HEK293T (cell line): Measurements from ENCODE around the gene MAST4.
"Not testable (repeated sequence)": the region's sequence is repeated elsewhere in the genome, so short reads cannot be mapped to it uniquely, and the experiment has no call there.

Experiments
- CTCF ChIA-PET: fragments of 350-600 bp; formaldehyde crosslinking; extraction: SDS; loops from one replicate; lab custom pipeline; 2021; ENCODE audit warnings: antibody characterized with exemption, inconsistent platforms; lab: Yijun Ruan, JAX
- POLR2A ChIA-PET: fragments of 350-600 bp; formaldehyde crosslinking; extraction: SDS; loops from one replicate; lab custom pipeline; 2020; ENCODE audit warnings: antibody characterized with exemption, inconsistent platforms; lab: Yijun Ruan, JAX
- DNase-seq: peaks from one replicate; pipeline ENCODE4 v3.0.0; 2012; ENCODE audit warnings: mixed read lengths; ENCODE audit errors: extremely low spot score
- ARNT ChIP-seq: fragments of 450-650 bp; IDR thresholded peaks from 2 replicates; pipeline ENCODE4 v1.6.1; 2017; ENCODE audit warnings: mild to moderate bottlenecking
- BHLHE40 ChIP-seq: fragments of 450-650 bp; IDR thresholded peaks from 2 replicates; pipeline ENCODE4 v1.6.1; 2016; ENCODE audit warnings: mild to moderate bottlenecking, moderate library complexity, borderline replicate concordance
- CTBP1 ChIP-seq: fragments of 450-650 bp; IDR thresholded peaks from 2 replicates; pipeline ENCODE4 v1.6.1; 2016; ENCODE audit warnings: borderline replicate concordance
- ELF4 ChIP-seq: fragments of 450-650 bp; IDR thresholded peaks from 2 replicates; pipeline ENCODE4 v1.6.1; 2017; ENCODE audit warnings: antibody characterized with exemption
- FOXA1 ChIP-seq: fragments of 450-650 bp; IDR thresholded peaks from 2 replicates; pipeline ENCODE4 v1.6.1; 2016; ENCODE audit warnings: mild to moderate bottlenecking
- FOXK2 ChIP-seq: fragments of 450-650 bp; IDR thresholded peaks from 2 replicates; pipeline ENCODE4 v1.6.1; 2016; ENCODE audit warnings: mild to moderate bottlenecking
- FOXM1 ChIP-seq: fragments of 450-650 bp; IDR thresholded peaks from 2 replicates; pipeline ENCODE4 v1.6.1; 2017; ENCODE audit warnings: mild to moderate bottlenecking, borderline replicate concordance
- HDGF ChIP-seq: fragments of 450-650 bp; IDR thresholded peaks from 2 replicates; pipeline ENCODE4 v1.6.1; 2017; ENCODE audit warnings: antibody characterized with exemption, borderline replicate concordance
- L3MBTL2 ChIP-seq: fragments of 450-650 bp; conservative IDR thresholded peaks from 2 replicates; pipeline ENCODE4 v1.6.1; 2016; ENCODE audit warnings: mild to moderate bottlenecking
- LEF1 ChIP-seq: fragments of 450-650 bp; IDR thresholded peaks from 2 replicates; pipeline ENCODE4 v1.6.1; 2017; ENCODE audit warnings: mild to moderate bottlenecking, borderline replicate concordance
- NFRKB ChIP-seq: fragments of 450-650 bp; IDR thresholded peaks from 2 replicates; pipeline ENCODE4 v1.6.1; 2016; ENCODE audit warnings: mild to moderate bottlenecking, moderate library complexity
- SP1 ChIP-seq: fragments of 450-650 bp; IDR thresholded peaks from 2 replicates; pipeline ENCODE4 v1.6.1; 2017
- SUZ12 ChIP-seq: fragments of 450-650 bp; IDR thresholded peaks from 2 replicates; pipeline ENCODE4 v1.6.1; 2016; ENCODE audit warnings: mild to moderate bottlenecking
- TARDBP ChIP-seq: fragments of 450-650 bp; IDR thresholded peaks from 2 replicates; pipeline ENCODE4 v1.6.1; 2016
- ZNF384 ChIP-seq: fragments of 450-650 bp; IDR thresholded peaks from 2 replicates; pipeline ENCODE4 v1.6.1; 2016
- TF ChIP-seq, protein P1 (sequence below): fragments of 450-650 bp; IDR thresholded peaks from 2 replicates; pipeline ENCODE4 v1.6.1; 2016

The MAST4 gene

DNA sequence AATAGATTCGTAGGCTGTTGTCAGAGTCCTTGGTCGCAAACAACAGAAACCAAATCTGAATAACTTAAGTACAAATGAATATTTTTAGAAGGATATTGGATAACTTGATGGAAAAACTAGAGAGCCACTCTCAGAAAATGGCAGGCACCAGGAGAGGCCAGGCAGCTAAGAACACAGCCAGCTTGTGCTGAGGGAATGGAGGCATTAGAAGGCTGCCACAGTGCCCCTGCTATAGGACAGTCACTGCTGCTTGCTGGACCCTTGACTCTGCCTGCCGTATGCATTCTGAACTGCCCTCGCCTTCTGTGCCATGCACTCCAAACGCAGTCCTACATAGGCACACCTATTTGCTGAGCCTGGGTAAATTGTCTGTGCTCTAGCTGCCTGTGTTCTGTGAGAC lies 78.6 kb downstream of the MAST4 start:
- POLR2A ChIA-PET = no interaction called here

GRCh38 chr5:66675406-66675805 lies 79.2 kb downstream of the MAST4 start:
- DNase-seq = no peak
- POLR2A ChIA-PET = no interaction called here
- CTCF ChIA-PET = no interaction called here
- no peak for TF ChIP-seq ZNF384
- TF ChIP-seq SUZ12 = no peak
- TF ChIP-seq FOXA1 = no peak
- no peak for TF ChIP-seq TARDBP
- no peak for TF ChIP-seq L3MBTL2
- no peak for TF ChIP-seq BHLHE40
- TF ChIP-seq LEF1 = no peak
- no peak for TF ChIP-seq CTBP1

More for the DNA sequence above, 78.6 kb downstream of the MAST4 start:
- TF ChIP-seq BHLHE40 (no peak), FOXM1 (no peak), ARNT (no peak), FOXK2 (no peak), FOXA1 (no peak), SUZ12 (no peak)
- TF ChIP-seq, protein P1, sequence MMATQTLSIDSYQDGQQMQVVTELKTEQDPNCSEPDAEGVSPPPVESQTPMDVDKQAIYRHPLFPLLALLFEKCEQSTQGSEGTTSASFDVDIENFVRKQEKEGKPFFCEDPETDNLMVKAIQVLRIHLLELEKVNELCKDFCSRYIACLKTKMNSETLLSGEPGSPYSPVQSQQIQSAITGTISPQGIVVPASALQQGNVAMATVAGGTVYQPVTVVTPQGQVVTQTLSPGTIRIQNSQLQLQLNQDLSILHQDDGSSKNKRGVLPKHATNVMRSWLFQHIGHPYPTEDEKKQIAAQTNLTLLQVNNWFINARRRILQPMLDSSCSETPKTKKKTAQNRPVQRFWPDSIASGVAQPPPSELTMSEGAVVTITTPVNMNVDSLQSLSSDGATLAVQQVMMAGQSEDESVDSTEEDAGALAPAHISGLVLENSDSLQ = no peak
- no peak for DNase-seq
- CTCF ChIA-PET = no interaction called here

DNA sequence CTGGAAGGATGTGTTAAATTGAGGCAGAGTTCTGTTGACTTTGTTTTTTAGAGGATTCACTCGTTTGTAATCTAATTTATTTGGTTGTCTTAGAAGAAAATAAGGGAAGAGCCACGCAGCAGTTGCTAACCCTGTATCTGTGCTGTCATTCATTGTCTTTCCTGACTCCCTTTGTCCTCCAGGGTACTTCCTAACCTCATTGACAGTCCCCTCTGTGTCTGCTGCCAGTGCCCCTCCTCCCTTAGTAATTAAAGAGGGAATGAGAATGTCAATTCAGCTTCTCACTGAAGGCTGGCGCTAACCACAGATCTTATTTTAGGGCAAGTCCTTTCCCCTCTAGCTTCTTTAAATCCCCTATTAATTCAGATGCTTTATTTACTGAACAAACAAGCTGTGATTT lies 84.0 kb downstream of the MAST4 start:
- no peak for DNase-seq
- CTCF ChIA-PET = interaction anchor here (0.9 kb wide), 1 partner anchor 18 kb away, joined by 3 read pairs; no protein-coding TSS in a partner anchor
- POLR2A ChIA-PET = no interaction called here
- no peak for TF ChIP-seq FOXK2
- no peak for TF ChIP-seq NFRKB
- no peak for TF ChIP-seq FOXM1
- TF ChIP-seq ZNF384 = no peak
- no peak for TF ChIP-seq CTBP1
- TF ChIP-seq ELF4 = no peak
- no peak for TF ChIP-seq ARNT
- no peak for TF ChIP-seq FOXA1
- no peak for TF ChIP-seq LEF1
- TF ChIP-seq, protein P1 = no peak
- no peak for TF ChIP-seq SUZ12
- TF ChIP-seq SP1 = no peak
- no peak for TF ChIP-seq TARDBP
- TF ChIP-seq HDGF = no peak

DNA sequence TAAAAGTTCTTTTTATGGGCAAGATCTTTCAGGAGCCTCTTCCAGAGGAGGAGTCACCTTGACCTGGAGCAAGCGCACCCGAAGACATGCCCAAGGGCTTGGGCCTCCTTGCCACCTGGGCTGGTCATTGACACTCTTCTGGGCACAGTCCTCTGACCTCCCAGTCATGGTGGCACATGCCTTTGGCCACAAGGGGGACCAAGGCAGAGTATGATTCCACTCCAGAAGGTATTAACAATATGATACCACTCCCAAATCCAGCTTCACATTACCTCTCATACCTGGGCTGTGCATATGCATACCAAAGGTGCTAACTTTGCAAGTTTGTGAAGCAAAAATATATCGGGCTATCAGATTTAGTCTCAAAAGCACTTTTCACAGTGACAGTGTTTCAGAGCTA lies 84.6 kb downstream of the MAST4 start:
- ChIA-PET CTCF (interaction anchor here (0.9 kb wide), 1 partner anchor 18 kb away, joined by 3 read pairs; no protein-coding TSS in a partner anchor), POLR2A (no interaction called here)
- TF ChIP-seq CTBP1 (no peak), ZNF384 (no peak), FOXK2 (no peak), SP1 (no peak), L3MBTL2 (no peak), TARDBP (no peak), ARNT (no peak), FOXA1 (no peak), NFRKB (no peak), BHLHE40 (no peak), SUZ12 (no peak), ELF4 (no peak)
- TF ChIP-seq, protein P1 = no peak
- DNase-seq = no peak

GRCh38 chr5:66684663-66685062 lies 88.5 kb downstream of the MAST4 start:
- TF ChIP-seq ZNF384 (no peak), HDGF (no peak), FOXM1 (no peak), FOXK2 (no peak), SUZ12 (no peak), ELF4 (no peak), L3MBTL2 (no peak), SP1 (no peak), TARDBP (no peak)
- ChIA-PET CTCF (no interaction called here), POLR2A (no interaction called here)
- no peak for DNase-seq

- ChIA-PET POLR2A (no interaction called here), CTCF (no interaction called here)
- no peak for DNase-seq
- no peak for TF ChIP-seq BHLHE40
- TF ChIP-seq SUZ12 = no peak
These were observed 93.5 kb downstream of the MAST4 start for GRCh38 chr5:66689522-66690220.

GRCh38 chr5:66694036-66694435 lies 97.8 kb downstream of the MAST4 start:
- no peak for DNase-seq
- ChIA-PET CTCF (no interaction called here), POLR2A (no interaction called here)
- TF ChIP-seq BHLHE40 (no peak), CTBP1 (no peak), L3MBTL2 (no peak), FOXM1 (no peak), LEF1 (no peak), SUZ12 (no peak), HDGF (no peak), ARNT (no peak), FOXA1 (no peak), ELF4 (no peak), TARDBP (no peak), SP1 (no peak), ZNF384 (no peak), NFRKB (no peak), FOXK2 (no peak)
- TF ChIP-seq, protein P1 = no peak

DNA sequence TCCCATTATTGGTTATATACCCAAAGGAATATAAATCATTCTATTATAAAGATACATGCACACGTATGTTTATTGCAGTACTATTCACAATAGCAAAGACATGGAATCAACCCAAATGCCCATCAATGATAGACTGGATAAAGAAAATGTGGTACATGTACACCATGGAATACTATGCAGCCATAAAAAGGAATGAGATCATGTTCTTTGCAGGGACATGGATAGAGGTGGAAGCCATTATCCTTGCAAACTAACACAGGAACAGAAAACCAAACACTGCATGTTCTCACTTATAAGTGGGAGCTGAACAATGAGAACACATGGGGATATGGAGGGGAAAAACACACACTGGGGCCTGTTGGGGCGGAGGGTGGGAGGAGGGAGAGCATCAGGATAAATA lies 99.6 kb downstream of the MAST4 start:
- CTCF ChIA-PET, DNase-seq, POLR2A ChIA-PET: not testable (repeated sequence)
